OCI-LY3 (cell line): ENCODE results near the gene CACNA1E.

Experiments used
- H2AFZ ChIP-seq: fragments of 200-600, 300-600 bp; shearing (Covaris generic); 2 replicates; pipeline ENCODE4 v1.6.0; 2014; ENCODE audit warnings: antibody characterized with exemption, low read depth, low read length
- H3K27ac ChIP-seq: fragments of 200-600, 300-600 bp; sonication (generic); 2 replicates; pipeline ENCODE4 v1.5.1; 2014; ENCODE audit warnings: mild to moderate bottlenecking, low read length, moderate library complexity, mixed read lengths
- H3K27me3 ChIP-seq: fragments of 200-600, 300-600 bp; sonication (generic); 2 replicates; pipeline ENCODE4 v1.6.1; 2014; ENCODE audit warnings: low read depth, low read length, mixed read lengths
- H3K36me3 ChIP-seq: fragments of 200-600, 300-600 bp; sonication (generic); replicated peaks from 2 replicates; pipeline ENCODE3; 2014; ENCODE audit warnings: low read depth, low read length, mixed read lengths
- H3K4me1 ChIP-seq: fragments of 300-600, 200-600 bp; sonication (generic); 2 replicates; pipeline ENCODE4 v1.6.1; 2014; ENCODE audit warnings: low read length, mixed read lengths
- H3K4me2 ChIP-seq: fragments of 200-600, 300-600 bp; sonication (generic); 2 replicates; pipeline ENCODE4 v1.6.1; 2014; ENCODE audit warnings: low read length, mixed read lengths
- H3K4me3 ChIP-seq: fragments of 300-600, 200-600 bp; sonication (generic); 2 replicates; pipeline ENCODE4 v1.5.1; 2014; ENCODE audit warnings: antibody characterized with exemption, mild to moderate bottlenecking, low read length, moderate library complexity
- H3K79me2 ChIP-seq: fragments of 300-600, 200-600 bp; shearing (Covaris generic); 2 replicates; pipeline ENCODE4 v1.6.1; 2014; ENCODE audit warnings: mild to moderate bottlenecking, low read length, mixed read lengths
- H3K9ac ChIP-seq: fragments of 300-600, 200-600 bp; shearing (Covaris generic); 2 replicates; pipeline ENCODE4 v1.6.0; 2014; ENCODE audit warnings: mild to moderate bottlenecking, low read length, moderate library complexity
- H3K9me3 ChIP-seq: fragments of 200-600, 300-600 bp; shearing (Covaris generic); 2 replicates; pipeline ENCODE4 v1.6.1; 2014; ENCODE audit warnings: low read length, mixed read lengths; ENCODE audit not compliant: insufficient read depth
- H4K20me1 ChIP-seq: fragments of 200-600, 300-600 bp; sonication (generic); 2 replicates; pipeline ENCODE4 v1.6.1; 2016; ENCODE audit warnings: low read length, mixed read lengths; ENCODE audit not compliant: insufficient read depth
- CTCF ChIP-seq: fragments of 200-600, 300-600 bp; sonication (generic); IDR thresholded peaks from 2 replicates; pipeline ENCODE4 v1.5.1; 2014; ENCODE audit warnings: antibody characterized with exemption, low read length, low read depth
- EZH2phosphoT487 ChIP-seq: fragments of 200-600 bp; shearing (Covaris generic); IDR thresholded peaks from 2 replicates; pipeline ENCODE4 v1.6.1; 2018; ENCODE audit warnings: antibody characterized with exemption, mixed run types, low read depth

The CACNA1E gene

DNA sequence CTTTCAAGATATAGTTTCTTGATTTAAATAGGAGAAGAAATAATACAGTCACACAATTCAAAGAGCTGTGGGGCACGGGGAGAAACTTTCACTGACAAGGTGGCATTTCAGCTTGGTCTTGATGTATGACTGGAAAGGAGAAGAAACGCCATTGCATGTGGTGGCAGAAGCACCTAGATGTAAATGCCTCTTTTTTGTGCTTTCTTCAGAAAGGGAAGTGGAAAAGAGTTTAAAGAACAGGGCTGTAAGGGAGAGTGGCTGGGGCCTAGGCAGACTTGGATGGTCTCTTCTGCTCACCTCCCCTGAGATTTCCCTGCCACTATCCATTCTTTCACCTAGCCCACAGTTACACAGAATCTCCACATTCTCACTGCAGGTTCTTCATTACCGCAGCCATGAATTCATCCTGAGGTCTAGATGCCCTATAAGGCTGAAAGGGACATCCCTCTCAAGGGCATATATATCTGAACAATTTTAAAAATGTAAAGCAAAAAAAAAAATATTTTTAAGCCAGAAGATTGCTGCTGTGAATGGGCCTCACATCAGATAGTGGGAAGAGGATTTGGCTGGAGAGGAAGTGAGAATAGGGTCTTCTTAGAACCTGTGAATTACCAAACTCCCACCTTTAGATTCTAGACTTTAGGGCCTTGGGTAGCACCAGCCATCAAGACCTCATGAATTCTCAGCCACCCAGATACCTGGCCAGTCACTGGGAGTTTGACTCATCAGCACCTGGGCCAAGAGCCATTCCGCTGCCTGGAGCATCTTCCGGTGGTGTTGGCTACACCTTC, 23.4 kb downstream of the CACNA1E start:
- TF ChIP-seq EZH2phosphoT487: no peak

DNA sequence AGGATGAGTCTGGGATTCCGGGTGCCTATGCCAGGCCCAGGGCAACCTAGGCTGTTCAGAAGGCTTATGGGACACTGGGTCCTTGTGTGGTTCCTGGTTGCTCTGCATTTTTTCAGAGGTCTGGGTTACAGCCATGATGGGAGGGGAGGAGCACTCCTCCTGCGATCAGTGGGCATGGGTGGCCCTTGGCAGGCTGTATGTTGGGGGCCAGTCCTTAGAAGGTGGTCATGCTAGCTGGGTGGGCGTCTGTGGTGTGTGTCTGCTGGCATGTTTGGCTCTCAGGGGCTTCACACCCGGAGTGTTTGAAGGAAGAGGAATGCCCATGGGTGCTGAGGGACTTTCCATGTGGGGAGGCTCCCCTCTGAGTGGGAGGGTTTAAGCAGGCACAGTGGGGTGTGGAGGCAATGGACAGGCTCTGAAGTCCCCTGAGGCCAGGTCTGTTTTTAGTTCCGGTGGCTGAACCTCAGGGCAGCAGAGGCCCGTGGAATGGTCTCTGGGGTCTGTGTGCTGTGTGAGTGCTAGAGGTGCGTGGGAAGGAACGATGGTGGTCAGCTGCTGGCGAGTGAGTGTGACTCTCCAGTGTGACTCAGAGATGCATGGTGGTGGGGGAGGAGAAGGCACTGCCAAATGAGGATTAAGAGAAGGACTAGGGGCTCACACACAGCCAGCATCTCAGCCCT, 25.3 kb downstream of the CACNA1E start:
- TF ChIP-seq EZH2phosphoT487 (no peak), CTCF (no peak)
- H3K4me3 ChIP-seq: no peak overlapping the region
- no peaks in the 10 kb centered on the region for H4K20me1 ChIP-seq
- no peaks in the 10 kb centered on the region for H3K36me3 ChIP-seq
- no peak overlapping the region for H3K9ac ChIP-seq
- H3K4me2 ChIP-seq: no peak overlapping the region
- no peaks in the 10 kb centered on the region for H3K9me3 ChIP-seq
- no peak overlapping the region for H3K27ac ChIP-seq
- H3K27me3 ChIP-seq: peaks cover 4% of the 10 kb centered on the region; the same call in 1 of the 2 replicates
- H3K79me2 ChIP-seq: no peaks in the 10 kb centered on the region
- H2AFZ ChIP-seq: no peak overlapping the region
- H3K4me1 ChIP-seq: peaks cover 28% of the 10 kb centered on the region

More for the DNA sequence above, 23.4 kb downstream of the CACNA1E start:
- peak overlapping the region; percentile 20 for H3K4me2 ChIP-seq
- peak overlapping the region; percentile 30 for H3K27ac ChIP-seq
- H3K4me3 ChIP-seq: no peak overlapping the region
- H3K27me3 ChIP-seq: peaks cover 4% of the 10 kb centered on the region; the same call in 1 of the 2 replicates
- peaks cover 28% of the 10 kb centered on the region for H3K4me1 ChIP-seq
- H3K9ac ChIP-seq: no peak overlapping the region
- H3K36me3 ChIP-seq: no peaks in the 10 kb centered on the region
- H3K9me3 ChIP-seq: no peaks in the 10 kb centered on the region
- no peaks in the 10 kb centered on the region for H3K79me2 ChIP-seq
- no peaks in the 10 kb centered on the region for H4K20me1 ChIP-seq
- no peak overlapping the region for H2AFZ ChIP-seq

DNA sequence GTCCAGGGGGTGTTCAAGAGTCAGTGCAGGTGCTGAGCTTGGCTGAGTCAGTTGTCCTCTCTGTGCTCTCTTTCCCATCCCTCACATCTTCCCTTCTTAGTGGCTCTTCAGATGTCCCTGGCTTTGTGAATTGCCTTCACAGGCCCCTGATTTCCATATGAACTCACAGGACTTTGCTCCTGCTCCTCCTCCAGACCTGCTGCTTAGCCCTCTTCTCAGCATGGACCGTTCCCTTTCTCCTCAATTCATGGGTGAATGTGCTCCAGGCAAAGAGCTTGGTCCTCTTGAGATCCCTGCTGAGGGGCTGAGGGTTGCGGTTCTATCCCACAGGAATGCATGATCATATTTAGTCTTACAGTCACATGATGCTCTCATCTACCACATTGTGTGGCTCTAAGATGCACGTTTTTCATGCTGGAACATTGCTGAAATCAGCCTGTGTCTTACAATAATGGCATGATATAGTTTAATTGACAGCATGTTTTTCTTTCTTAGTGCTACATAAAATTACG, 30.5 kb downstream of the CACNA1E start:
- peaks cover 19% of the 10 kb centered on the region for H3K4me1 ChIP-seq
- no peak overlapping the region for H3K9ac ChIP-seq
- peak overlapping the region; percentile 54 for H3K4me2 ChIP-seq

More for the DNA sequence above, 30.5 kb downstream of the CACNA1E start:
- no peak for TF ChIP-seq EZH2phosphoT487
- TF ChIP-seq CTCF: no peak
- H2AFZ ChIP-seq: no peak overlapping the region; the same call in 1 of the 2 replicates
- H4K20me1 ChIP-seq: no peaks in the 10 kb centered on the region
- H3K27ac ChIP-seq: no peak overlapping the region
- H3K27me3 ChIP-seq: peaks cover 6% of the 10 kb centered on the region
- H3K36me3 ChIP-seq: no peaks in the 10 kb centered on the region
- H3K79me2 ChIP-seq: no peaks in the 10 kb centered on the region
- no peak overlapping the region for H3K4me3 ChIP-seq
- H3K9me3 ChIP-seq: no peaks in the 10 kb centered on the region
